Fibroblast of skin of abdomen (primary cell): ENCODE data around the gene PGBD5.

Source experiments
- DNase-seq: peaks from one replicate; pipeline ENCODE4 v3.0.0-alpha.2; 2013

The PGBD5 gene

DNA sequence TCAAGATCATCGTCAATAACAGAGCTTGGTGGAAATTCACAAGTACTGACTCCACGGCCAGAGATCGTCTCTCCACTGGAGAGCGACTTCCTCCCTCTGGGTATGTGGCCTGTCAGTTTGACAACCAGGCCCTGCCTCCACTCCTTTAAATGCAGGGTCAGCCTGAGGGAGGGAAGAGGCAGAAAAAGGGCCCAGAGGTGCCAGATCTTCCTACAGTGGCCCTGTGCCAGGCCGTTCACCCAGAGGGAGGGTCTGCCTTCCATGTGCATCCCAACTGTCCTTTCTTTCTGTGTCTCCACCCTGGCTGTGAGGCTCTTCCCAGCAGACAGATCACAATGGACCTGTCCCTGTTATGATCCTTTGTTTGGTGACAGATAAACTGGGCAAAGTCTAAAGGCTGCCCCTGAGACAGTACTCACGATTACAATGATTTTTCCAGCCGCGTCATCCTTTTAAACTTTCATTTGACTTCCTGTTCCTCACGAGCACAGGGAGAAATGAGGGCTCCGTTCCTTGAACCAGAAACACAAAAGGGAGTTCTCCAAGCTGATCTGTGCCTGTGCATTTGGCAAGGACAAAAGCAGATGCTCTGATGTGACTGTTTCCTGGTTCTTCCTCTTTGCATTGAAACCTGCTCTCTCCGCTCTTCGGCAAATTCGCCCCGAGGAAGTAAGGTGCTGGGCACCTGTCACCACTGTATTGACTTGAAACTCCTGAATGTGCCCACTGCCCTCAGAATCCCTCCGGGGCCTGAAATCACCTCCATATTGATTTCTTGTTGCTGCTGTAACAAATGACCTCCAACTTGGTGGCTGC is 126.7 kb downstream of the PGBD5 start:
- no peak for DNase-seq

- DNase-seq: no peak
These were observed 130.8 kb downstream of the PGBD5 start for GRCh38 chr1:230295367-230295766.

DNA sequence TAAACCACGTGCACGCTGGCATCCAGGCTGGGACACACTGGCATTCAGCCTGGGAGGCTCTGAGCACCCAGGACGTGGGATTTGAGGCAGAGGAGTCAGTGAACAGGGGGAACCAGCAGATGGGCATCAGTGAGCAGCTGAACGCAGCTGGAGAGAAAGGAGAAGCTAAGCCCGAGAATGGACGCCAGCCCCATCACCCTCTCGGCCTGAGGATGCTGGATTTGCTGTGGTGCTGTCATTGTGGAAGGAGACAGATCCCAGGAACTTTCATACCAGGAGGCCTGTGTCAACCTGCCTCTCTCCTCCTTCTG is 132.8 kb downstream of the PGBD5 start:
- DNase-seq: no peak

- DNase-seq: no peak
These were observed 133.3 kb downstream of the PGBD5 start for GRCh38 chr1:230292689-230293389.

- DNase-seq: no peak
These were observed 134.2 kb downstream of the PGBD5 start for GRCh38 chr1:230291731-230292620.

DNA sequence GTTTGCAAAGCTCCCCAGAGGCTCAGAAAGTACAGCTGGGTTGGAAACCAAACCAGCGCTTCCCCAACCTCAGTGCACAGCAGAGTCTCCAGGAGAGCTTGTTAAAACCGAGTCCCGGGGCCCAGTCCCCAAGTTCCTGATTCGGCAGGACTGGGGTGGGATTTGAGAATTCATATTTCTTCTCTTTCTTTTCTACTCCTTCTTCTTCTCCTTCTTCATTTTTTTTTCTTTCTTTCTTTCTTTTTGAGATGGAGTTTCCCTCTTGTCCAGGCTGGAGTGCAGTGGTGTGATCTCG is 136.8 kb downstream of the PGBD5 start:
- no peak for DNase-seq

DNA sequence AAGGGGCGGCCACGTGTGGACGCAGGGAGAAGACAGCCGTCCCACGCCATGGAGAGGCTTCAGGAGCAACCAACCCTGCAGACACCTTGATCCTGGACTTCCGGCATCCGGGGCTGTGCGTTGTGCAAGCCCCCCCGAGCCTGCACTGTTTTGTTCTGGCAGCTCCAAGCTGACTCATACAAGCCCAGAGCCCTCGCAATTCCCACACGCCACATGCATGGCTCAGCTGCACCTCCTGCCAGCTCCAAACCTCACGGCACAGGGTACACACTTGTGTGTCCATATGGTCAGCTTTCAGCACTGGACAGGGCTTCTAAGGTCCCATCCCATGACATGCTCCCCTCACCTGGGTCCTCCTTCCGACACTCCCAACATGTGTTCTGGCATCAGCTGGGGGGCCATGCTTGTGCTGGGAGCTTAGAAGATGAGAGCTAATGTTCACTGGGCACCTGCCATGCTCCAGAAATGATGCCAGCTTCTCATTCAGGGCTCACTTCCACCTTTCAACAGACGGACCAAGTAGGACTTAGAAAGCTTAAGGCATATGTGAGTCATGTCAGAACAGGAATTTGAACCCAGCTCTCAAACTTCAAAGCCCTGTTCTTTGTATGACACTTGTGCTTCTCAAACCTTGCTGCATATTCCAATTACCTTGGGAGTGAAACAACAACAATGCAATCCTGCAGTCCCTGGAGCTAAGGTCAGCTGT is 137.3 kb downstream of the PGBD5 start:
- DNase-seq: no peak

DNA sequence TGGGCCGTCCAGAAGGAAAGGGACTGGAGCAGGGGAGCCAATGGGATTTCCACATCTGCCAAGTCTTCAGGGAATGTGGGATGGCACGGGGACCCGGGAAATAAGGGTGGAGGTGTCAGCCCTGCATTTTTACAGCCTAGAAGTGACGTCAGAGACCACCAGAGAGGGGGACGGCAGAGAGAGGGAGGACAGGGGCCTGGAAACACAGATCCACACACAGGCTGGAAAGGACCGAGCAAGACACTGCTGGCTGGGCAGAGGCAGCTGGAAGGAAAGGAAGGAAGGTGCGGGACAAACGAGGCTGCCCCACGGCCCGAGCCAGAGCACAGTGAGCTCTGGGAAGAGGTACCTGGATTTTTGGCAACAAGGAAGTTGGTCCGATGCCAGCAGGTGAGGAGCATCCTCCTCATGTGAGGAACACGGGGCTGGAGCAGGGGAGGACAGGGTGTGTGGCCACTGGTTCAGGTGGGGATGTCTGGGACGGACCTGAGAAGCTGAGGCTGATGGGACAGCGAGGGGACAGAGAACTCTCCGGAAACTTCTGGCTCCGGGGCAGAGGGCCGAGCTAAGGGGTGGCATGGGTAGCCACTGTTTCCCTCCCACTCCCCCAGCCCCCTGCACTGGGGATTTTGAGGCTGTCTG is 138.3 kb downstream of the PGBD5 start:
- DNase-seq: no peak

GRCh38 chr1:230286890-230287269 is 139.3 kb downstream of the PGBD5 start:
- no peak for DNase-seq

DNA sequence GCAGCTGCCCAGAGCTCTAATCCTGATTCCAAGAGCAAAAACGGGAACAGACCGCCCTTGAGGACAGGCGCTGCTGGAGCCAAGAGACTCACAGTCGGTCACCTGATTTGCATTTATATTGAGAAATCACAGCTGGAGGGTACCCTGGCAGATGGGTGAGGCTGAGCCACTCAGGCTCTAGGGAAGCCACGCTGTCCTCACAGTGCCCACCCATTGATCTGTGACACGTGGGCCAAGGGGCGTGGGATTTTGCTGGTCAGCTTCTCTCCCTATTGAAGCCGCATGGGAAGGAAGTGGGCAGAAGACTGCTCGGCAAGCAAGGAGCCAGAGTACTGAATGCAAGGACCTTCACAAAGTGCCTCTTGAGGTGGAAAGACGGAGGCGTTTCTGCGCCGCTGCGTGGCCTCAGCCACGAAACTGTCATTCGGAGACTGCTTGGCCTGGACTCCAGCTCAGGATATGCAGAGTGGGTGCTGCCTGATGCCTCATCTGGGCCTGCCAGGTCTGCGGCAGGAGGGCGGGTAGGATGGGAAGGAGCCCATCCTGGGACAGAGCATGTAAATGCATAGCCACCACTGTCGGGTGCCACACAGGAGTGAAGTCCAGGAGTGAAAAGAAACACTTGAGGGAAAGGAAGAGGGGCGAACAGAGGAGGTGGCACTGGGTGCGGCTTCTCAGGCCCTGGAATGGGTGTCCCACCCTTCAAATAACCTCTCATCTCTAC is 139.8 kb downstream of the PGBD5 start:
- DNase-seq: no peak

DNA sequence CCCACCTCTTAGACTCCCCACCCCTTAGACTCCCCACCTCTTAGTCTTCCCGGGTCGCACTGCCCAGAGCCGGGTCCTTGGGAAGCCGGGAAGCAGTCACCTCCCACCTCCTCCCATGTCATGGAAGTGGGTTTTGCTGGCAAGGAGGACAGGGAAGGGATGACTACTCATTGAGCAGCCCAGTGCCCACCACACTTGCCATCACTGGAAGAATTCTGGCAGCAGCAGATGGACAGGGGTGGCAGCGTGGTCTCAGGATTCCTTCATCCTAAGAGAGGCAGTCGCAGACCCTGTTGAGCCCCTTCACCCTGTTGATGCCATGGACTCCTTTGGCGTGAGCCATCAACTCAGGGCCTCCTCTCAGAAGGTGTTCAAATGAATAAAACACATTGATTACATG is 140.8 kb downstream of the PGBD5 start:
- no peak for DNase-seq

DNA sequence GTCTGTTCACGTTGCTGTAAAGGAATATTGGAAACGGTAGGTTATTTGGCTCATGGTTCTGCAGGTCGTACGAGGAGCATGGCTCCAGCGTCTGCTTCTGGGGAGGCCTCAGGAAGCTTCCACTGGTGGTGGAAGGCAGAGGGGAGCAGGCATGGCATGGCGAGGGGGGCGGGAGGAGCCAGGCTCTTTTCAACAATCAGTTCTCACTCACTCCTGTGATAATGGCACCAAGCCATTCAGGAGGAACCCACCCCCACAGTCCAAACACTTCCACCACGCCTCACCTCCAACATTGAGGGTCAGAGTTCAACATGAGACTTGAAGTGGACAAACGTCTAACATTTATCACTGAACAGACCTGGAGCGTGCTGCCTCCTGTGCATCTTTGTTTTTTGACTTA is 141.2 kb downstream of the PGBD5 start:
- DNase-seq: no peak

- DNase-seq: no peak
These were observed 142.5 kb downstream of the PGBD5 start for GRCh38 chr1:230283678-230284077.

- no peak for DNase-seq
These were observed 144.0 kb downstream of the PGBD5 start for GRCh38 chr1:230282157-230282556.

- DNase-seq: no peak
These were observed 144.6 kb downstream of the PGBD5 start for GRCh38 chr1:230281556-230281955.

DNA sequence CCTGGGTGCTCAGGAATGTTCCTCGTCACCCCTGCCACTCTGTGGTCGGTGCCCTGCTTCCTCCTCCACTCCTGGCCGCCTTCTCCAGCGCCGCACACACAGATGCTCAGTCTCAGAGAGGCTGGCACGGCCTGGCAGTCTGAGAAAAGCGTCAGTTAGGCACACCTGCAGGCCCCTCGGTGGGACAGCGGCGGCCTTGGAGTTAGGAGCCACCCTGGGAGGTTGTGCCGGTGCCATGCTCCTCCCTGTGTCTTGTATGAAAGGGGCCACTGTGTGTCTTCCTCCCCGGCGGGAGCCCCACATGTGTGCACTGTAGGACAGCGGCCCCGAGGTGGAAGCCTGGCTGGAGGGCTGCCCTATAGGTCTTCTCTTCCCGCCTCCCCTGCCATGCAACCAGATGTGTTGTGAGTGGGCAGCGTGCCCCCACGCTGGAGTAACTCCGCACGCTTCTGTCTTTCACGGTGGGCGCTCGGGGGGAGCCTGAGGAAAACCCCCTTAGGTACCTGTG is 145.2 kb downstream of the PGBD5 start:
- no peak for DNase-seq

- DNase-seq: no peak
These were observed 145.9 kb downstream of the PGBD5 start for GRCh38 chr1:230280054-230280795.

DNA sequence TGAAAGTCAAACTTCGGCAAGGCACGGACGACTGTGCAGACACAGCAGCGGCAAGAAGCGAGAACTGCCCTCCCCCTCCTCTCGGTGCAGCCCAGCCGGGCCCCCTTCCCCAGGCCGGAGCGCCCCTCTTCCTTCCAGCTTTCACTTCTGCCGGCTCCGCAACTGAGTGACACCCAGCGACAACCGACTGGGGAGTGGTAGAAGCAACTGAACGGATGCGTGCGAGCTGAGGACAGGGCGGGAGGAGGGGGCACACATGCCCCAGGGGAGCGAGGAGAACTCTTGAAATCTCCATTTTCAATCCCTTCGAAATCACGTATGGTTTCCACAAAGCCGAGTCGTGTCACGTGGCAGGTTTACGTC is 146.6 kb downstream of the PGBD5 start:
- DNase-seq: no peak

- DNase-seq: no peak
These were observed 147.1 kb downstream of the PGBD5 start for GRCh38 chr1:230278871-230279582.

GRCh38 chr1:230278376-230278775 is 147.8 kb downstream of the PGBD5 start:
- no peak for DNase-seq
